HS-27A (cell line): ENCODE results near the gene ADAM10.
"Not testable (repeated sequence)": the region's sequence is repeated elsewhere in the genome, so short reads cannot be mapped to it uniquely, and the experiment has no call there.

Experiments
- DNase-seq: peaks from one replicate; pipeline ENCODE4 v3.0.0-alpha.2; 2012; ENCODE audit warnings: low read depth, missing footprints

ADAM10 gene

DNA sequence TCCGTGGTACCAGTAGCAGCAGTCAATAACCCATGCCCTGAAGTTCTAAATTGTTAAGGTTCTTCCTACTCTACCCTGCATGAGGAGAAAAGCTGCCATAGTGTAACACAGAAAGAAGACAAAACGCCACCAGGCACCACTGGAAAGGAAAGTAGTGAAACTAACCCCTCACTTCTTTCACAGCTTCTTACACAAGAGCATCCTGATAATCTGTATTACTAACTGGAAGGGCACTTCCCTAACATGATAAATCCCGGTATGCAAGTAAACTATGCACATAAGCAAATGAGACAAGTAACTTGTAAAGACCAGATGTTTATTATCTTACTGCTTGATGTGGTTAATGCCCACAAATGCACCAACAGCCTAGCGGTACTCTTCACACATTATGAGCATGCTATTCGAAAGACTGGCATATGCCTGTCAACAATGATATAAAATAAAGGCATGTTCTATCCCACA, 141.3 kb downstream of the ADAM10 start:
- DNase-seq, result peak; percentile 46

DNA sequence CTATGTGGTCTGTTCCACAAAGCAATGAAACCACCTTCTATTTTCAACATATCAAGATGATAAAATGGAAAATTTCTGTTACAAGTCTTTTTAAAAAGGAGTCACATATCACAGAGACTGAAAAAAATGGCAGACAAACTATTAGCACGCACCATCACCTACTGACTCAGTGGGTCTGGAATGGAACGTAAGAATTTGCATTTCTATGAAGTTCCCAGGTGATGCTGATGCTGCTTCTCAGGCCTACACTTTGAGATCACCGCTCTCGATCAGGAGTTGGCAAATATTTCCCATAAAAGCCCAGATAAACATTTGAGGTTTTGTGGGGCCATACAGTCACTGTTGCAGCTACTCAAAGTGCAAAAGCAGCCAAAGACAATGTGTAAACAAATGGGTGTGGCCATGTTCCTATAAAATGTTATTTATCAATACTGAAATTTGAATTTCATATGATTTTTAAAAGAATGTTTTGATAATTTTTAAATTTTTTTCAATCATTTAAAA, 142.9 kb downstream of the ADAM10 start:
- no peak for DNase-seq

GRCh38 chr15:58605931-58606530, 143.5 kb downstream of the ADAM10 start:
- DNase-seq, result no peak

DNA sequence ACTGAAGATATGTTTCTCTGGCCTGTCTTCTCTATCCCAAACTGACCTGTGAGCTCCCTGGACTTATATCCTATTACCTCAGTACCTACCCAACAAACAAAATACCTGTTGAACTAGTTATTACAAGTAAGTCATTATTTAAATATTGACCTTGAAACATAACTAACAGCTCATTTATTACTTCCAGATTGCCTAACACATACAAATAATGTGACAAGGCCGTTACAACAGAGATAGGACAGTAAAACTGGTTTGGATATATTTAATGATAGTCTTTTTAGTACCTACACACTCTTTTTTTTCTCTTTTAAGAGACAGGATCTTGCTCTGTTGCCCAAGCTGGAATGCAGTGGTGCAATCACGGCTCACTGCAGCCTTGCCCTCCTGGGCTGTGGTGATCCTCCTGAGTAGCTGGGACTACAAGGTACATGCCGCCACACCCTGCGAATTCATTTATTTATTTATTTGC, 145.0 kb downstream of the ADAM10 start:
- no peak for DNase-seq

GRCh38 chr15:58603927-58604326, 145.6 kb downstream of the ADAM10 start:
- DNase-seq, result not testable (repeated sequence)

- no peak for DNase-seq
These were observed 146.7 kb downstream of the ADAM10 start for GRCh38 chr15:58602823-58603222.

DNA sequence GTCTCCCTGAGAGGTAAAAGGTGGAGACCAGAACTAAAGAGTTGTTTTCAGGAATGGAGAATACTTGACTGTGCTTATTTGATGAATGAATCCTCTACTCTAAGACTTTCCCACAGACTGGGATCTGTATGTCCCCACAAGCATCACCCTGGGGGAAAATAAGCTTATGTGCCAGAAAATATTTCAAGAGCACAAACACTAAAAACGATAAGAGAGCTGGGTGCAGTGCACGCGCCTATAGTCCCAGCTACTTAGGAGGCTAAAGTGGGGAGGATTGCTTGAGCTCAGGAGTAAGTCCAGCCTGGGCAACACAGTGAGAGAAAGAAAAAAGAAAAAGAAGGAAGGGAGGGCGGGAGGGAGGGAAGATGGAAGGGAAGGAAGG, 150.7 kb downstream of the ADAM10 start:
- DNase-seq, result no peak

DNA sequence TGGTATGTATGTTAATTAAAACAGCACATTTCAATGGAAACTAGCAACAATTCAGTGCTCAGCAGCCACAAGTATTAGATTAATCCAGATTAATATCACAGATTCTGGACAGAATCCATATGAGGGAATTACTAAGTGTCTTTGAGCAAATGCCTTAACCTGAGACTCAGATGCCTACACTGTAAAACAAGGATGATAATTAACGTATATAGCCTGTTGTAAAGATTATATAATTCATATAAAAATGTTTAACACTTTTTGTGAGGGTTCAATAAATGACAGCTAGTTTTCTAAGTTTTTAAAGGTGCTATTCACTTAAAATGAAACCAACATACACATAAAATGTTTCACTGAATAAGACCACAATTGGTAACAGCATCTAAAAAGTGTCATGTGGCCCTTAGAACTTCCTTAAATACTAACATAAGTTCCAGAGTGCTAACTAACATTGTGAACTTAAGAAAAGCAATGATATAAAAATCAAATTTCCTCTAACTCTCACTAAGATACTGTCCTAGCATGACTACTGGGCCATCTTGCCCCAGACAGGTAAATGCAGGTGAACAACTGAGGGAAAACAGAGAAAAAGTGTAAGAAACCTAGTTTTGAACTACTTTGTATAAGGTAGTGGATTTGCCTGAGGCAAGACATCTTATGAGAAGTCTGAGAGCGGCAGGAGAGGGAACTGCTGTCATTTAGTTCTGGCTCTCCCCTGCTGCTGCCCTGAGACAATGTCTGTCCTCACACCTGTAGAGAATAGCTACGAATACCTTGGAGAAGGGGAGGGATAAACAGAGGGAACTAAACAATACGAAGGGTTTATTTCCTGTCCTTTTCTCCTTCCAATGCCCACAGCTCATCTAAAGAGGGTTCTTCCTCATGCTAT, 151.3 kb downstream of the ADAM10 start:
- DNase-seq, result no peak

- no peak for DNase-seq
These were observed 153.8 kb downstream of the ADAM10 start for GRCh38 chr15:58595516-58596263.

- no peak for DNase-seq
These were observed 154.6 kb downstream of the ADAM10 start for GRCh38 chr15:58594898-58595297.

GRCh38 chr15:58593870-58594269, 155.6 kb downstream of the ADAM10 start:
- no peak for DNase-seq

DNA sequence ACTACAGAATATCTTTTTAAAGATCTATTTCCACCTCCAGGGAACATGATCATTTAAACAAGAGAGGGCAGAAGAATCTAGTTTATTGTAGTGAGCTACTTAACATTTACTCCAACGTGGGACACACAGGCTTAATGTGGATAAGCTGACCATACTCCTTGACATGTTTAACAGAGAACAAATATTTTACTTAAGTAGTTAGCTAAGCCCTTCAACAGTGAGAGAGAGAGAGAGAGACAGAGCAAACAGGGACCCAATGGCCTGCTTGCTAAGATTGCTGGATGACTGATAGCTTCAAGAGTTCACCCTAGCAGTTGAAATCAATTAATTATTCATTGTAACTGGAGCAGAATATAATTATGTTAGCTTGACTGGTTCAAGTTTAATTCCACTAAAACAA, 158.6 kb downstream of the ADAM10 start:
- no peak for DNase-seq

DNA sequence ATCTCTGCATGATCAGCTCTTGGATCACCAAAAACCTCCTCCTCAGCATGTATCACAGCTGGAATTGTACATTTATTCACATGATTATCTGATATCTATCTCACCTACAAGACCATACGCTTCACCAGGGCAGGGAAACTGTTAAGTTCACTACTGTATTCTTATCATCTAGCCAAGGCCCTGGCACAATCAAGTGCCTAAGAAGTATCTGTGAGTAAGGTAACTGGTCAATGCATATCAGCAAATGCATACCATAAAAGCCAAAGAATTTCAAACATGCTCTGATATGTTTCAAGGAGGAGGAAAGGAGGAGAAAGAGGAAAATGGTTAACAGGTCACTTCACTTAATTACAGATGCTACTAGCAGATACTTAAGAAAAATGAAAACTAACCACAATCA, 159.3 kb downstream of the ADAM10 start:
- DNase-seq, result peak; percentile 41

GRCh38 chr15:58589047-58589446, 160.5 kb downstream of the ADAM10 start:
- DNase-seq, result no peak

- DNase-seq, result no peak
These were observed 161.4 kb downstream of the ADAM10 start for GRCh38 chr15:58588096-58588495.

- DNase-seq, result peak; percentile 71
These were observed 162.0 kb downstream of the ADAM10 start for GRCh38 chr15:58587486-58587885.

GRCh38 chr15:58585693-58586443, 163.6 kb downstream of the ADAM10 start:
- no peak for DNase-seq

DNA sequence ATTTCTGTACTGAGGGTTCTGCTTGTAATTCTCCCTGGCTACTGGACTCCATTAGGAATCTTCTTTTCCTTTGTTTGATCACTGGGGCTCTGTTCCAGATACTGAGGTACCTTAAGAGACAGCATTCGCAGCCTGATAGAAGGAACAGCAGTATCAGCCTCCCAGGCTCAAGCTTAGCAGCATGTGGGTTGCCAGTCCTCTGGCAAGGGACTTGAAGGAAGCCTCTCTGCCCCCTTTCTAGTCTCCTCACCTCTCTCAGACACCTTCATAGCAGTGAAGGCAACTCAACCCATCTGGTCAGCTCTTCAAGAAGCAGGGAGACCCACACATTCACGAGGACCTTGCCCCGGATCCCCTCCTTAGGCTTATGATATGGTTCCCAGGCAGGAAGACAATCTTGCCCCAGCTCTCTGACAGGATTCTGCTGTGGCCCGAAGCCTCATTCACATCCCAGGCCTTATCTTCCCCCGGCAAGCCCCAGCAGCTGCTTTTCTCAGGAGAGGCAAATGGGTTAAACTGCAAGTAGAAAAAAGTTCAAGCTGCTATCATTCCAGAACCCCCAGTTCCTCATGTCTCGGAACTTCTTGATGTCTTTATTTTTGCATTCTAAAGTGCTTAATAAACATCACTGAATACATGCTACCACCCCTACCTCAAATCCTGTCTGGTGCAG, 164.6 kb downstream of the ADAM10 start:
- DNase-seq, result no peak

- DNase-seq, result no peak
These were observed 166.2 kb downstream of the ADAM10 start for GRCh38 chr15:58583171-58583908.

GRCh38 chr15:58582160-58582559, 167.3 kb downstream of the ADAM10 start:
- no peak for DNase-seq
